ENCODE measurements around the gene PPFIBP1.
"Not testable (repeated sequence)": the region's sequence is repeated elsewhere in the genome, so short reads cannot be mapped to it uniquely, and the experiment has no call there.

PPFIBP1 gene

DNA sequence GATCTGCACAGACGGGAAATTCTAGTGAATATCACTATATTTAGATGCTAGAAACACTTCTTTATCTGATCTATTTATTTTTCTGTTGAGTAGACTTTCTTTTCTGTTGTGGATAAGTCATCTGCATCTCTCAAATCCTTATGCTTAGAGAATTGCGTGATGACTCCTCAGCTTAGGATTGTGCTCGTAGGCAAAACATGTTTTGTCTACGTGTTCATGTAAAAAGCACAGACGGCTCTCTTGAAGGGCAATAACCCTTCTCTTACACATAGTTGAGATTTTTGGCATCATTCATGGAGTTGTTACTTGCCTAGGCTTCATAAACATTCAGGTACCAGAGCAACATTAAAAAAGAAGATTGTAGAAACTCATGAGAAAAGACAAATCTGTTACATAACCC, 18.6 kb downstream of the PPFIBP1 start:
- DNase-seq (ENCODE audit: low read depth), result no peak

GRCh38 chr12:27544858-27545257, 20.9 kb downstream of the PPFIBP1 start:
- not testable (repeated sequence) for DNase-seq (ENCODE audit: low read depth)

GRCh38 chr12:27545665-27546064, 21.7 kb downstream of the PPFIBP1 start:
- DNase-seq (ENCODE audit: low read depth), result no peak

DNA sequence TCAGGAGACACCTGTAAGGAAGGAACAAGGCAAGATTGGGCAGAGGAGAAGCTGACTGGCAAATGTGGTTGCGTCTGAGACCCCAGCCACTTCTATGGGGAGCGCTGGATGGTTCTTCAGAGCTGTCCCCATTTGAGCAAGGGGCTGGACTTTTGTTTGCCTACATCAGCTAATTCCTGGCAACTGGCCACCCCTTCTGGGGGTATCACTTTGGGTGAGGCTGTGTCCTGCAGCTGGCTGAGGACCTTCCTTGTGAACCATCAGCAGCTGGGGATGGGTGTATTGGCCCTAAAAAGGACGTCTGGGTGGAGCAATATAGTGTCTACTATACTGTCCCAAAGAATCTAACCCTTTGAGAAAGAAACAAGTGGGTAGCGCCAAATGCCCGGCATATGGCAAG, 23.6 kb downstream of the PPFIBP1 start:
- no peak for DNase-seq (ENCODE audit: low read depth)

- no peak for DNase-seq (ENCODE audit: low read depth)
Observed at GRCh38 chr12:27548301-27549199, 24.5 kb downstream of the PPFIBP1 start.

DNA sequence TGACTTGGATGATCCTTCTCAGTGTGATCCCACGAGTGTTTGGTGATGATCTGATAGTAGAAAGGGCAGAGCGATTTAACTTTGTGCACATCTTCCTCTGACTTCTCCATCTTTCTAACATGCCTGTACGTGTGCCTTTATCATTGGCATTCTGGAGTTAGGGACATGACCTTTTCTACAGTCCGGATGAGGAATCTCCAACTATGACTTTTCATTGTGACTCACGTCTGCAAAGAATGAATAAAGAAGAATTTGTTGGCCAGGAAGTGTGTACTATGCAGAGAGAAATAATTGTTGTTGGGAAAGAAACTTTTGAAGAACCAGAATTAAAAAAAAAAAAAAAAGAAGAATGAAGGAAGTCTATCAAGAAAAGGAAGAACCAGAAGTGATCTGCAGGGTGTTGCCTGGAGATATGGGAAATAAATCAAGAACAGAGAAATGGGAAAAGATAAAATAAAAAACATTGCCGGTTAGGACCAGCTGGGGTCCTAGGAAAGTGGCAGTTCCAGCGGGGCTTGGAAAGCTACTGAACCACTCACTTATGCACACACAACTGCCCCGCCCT, 25.3 kb downstream of the PPFIBP1 start:
- no peak for DNase-seq (ENCODE audit: low read depth)

DNA sequence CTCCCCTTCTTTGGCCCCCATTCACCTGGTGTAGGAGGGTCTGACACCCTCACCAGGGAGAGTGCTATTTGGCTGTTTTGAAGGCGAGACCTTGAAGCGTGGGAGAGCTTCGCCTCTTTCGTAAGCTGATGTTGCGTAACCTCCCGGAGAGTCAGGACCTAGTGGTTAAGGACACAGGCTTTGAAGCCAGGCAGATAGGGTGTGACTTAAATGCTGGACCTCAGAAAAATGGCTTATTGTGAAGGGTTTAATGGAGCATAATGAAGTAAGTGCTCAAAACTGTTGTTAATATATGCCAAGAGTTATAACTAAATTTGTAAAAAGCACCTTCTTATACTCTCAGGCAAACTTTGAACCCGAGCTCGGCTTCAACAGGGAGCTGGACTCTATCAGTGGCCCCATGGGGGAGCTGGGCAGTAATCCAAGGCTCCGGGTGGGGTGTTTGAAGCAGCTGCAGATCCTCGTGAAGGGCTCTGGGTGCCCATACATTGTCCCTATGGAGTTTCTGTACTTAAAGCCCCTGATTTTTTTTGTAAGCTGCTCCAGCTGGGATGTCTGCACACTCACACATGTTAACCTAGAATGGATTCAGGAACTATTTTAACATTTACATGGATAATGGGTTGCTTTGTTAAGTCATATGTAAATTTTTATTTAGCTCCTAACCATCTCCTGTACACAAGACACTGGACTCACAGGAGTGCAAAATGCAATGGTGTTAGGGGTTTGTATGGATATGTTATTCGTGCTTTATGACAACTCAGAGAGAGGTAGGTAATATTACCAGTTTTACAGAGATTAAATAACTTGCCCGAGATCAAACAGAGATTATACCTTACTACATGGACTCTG, 26.0 kb downstream of the PPFIBP1 start:
- DNase-seq (ENCODE audit: low read depth), result no peak

GRCh38 chr12:27550653-27550975, 26.6 kb downstream of the PPFIBP1 start:
- no peak for DNase-seq (ENCODE audit: low read depth)

GRCh38 chr12:27551172-27551840, 27.3 kb downstream of the PPFIBP1 start:
- no peak for DNase-seq (ENCODE audit: low read depth)

- DNase-seq (ENCODE audit: low read depth), result no peak
Observed at GRCh38 chr12:27552235-27552634, 28.2 kb downstream of the PPFIBP1 start.

GRCh38 chr12:27552886-27553560, 29.0 kb downstream of the PPFIBP1 start:
- no peak for DNase-seq (ENCODE audit: low read depth)

GRCh38 chr12:27553941-27554340, 29.9 kb downstream of the PPFIBP1 start:
- DNase-seq (ENCODE audit: low read depth), result no peak

- no peak for DNase-seq (ENCODE audit: low read depth)
Observed at GRCh38 chr12:27554421-27555186, 30.6 kb downstream of the PPFIBP1 start.

- no peak for DNase-seq (ENCODE audit: low read depth)
Observed at GRCh38 chr12:27555361-27555760, 31.4 kb downstream of the PPFIBP1 start.

GRCh38 chr12:27555925-27556778, 32.1 kb downstream of the PPFIBP1 start:
- DNase-seq (ENCODE audit: low read depth), result no peak

DNA sequence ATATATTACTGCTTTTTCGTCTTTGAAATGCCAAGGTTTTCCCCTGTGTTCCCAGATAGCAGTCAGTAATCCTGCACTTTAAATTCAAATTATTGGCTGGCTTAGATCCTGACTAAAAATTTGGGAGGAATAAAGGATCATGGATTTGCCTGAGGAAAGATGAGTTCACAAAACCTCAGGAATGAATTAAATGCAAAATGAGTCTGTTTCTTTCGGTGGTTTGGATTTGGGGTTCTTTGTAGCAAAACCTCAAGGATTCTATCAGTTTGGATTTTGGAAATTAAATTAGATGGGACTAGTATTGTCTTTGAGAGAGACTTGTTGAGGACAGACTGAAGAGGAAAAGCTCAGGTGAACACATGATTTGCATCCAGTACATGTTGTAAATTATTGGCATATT, 36.1 kb downstream of the PPFIBP1 start:
- DNase-seq (ENCODE audit: low read depth), result no peak

DNA sequence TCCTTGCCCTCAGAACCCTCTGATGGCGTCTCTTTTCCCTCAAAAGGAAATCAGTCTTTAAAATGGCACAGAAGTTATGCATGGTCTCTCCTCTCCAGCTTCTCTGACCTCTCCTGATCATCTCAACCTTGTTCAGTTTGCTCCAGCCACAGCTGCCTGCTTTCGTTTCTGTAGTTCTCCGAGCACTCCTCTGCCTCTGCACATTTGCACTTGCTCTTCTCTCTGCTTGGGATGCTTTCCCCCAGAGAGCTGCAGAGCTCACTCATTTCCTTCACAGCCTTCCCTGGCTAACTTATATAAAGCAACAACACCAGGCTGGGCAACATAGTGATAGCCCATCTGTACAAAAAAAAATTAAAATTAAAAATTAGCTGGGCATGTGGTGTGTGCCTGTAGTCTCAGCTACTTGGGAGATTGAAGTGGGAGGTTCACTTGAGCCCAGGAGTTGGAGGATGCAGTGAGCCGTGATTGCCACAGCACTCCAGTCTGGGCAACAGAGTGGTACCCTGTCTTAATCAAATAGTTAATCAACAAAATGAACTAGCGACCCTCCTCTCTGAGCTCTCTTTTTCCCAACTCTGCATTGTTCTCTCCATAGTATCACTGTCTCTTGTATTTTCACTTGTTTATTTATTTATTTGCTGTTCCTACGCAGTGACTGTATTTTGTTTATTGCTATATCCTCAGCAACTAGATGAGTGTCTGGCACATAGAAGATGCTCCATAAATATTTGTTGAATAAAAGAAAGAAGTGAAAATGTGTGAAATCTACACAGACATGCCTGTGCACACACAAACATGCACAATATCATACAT, 37.7 kb downstream of the PPFIBP1 start:
- no peak for DNase-seq (ENCODE audit: low read depth)

GRCh38 chr12:27564612-27565213, 40.7 kb downstream of the PPFIBP1 start:
- no peak for DNase-seq (ENCODE audit: low read depth)

DNA sequence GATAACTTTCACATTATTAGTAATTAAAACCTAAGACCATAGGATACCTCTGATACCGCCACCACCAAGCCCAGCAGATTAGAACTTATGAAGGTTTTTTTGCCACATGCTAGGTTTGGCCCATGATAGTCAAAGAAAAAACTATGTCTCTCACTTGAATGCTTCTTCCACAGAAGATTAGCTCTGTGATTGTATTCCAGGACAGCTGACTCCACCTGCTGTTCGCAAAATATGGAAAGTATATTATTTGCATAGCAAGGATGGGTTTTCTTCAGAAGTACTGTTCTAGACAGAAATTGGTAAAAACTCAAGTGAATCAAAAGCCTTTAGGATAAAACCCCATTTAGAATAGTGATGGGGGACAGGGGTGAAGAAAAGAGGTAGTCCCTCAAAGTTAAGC, 42.2 kb downstream of the PPFIBP1 start:
- no peak for DNase-seq (ENCODE audit: low read depth)

All from stimulated activated CD8-positive, alpha-beta memory T cell treated with anti-CD3 and anti-CD28 coated beads, Interleukin-4, amount 100 ng/mL, for 24 hours (primary cell).